Osteocyte (in vitro differentiated cells): ENCODE measurements around the gene LGR6. TPM values are rescaled to one million over a fixed set of nuclear protein-coding genes. Genes with fewer than 3 reads are reported as not detected.

Source experiments
- DNase-seq: peaks from one replicate; pipeline ENCODE4 v3.0.0; 2021; ENCODE audit warnings: mixed read lengths; ENCODE audit not compliant: unreplicated experiment; ENCODE audit errors: extremely low spot score
- H3K27ac Mint-ChIP-seq: one replicate; pipeline ENCODE4 v1.8.0; 2021; ENCODE audit warnings: mild to moderate bottlenecking, mixed read lengths; ENCODE audit not compliant: unreplicated experiment
- H3K27me3 Mint-ChIP-seq: one replicate; pipeline ENCODE4 v1.8.0; 2021; ENCODE audit warnings: mixed read lengths; ENCODE audit not compliant: unreplicated experiment
- H3K36me3 Mint-ChIP-seq: one replicate; pipeline ENCODE4 v1.8.0; 2021; ENCODE audit warnings: mixed read lengths; ENCODE audit not compliant: unreplicated experiment
- H3K4me1 Mint-ChIP-seq: one replicate; pipeline ENCODE4 v1.8.0; 2021; ENCODE audit warnings: mixed read lengths; ENCODE audit not compliant: unreplicated experiment
- H3K4me3 Mint-ChIP-seq: one replicate; pipeline ENCODE4 v1.8.0; 2021; ENCODE audit warnings: mild to moderate bottlenecking, moderate library complexity, mixed read lengths; ENCODE audit not compliant: unreplicated experiment
- H3K9me3 Mint-ChIP-seq: one replicate; pipeline ENCODE4 v1.8.0; 2021; ENCODE audit warnings: mixed read lengths; ENCODE audit not compliant: unreplicated experiment
- total RNA-seq: library from RNA; stranded (reverse); gene quantifications from 2 replicates; pipeline ENCODE4 v1.2.1, GENCODE V29; 2021
- TF ChIP-seq, protein P1 (sequence below): fragments of 200-600 bp; sonication (generic); IDR thresholded peaks from 2 replicates; pipeline ENCODE4 v1.5.0; 2021; ENCODE audit warnings: antibody characterized with exemption, mild to moderate bottlenecking, moderate library complexity

LGR6 gene
- total RNA-seq, 1 donor from 2014 or later: 9.9 TPM

DNA sequence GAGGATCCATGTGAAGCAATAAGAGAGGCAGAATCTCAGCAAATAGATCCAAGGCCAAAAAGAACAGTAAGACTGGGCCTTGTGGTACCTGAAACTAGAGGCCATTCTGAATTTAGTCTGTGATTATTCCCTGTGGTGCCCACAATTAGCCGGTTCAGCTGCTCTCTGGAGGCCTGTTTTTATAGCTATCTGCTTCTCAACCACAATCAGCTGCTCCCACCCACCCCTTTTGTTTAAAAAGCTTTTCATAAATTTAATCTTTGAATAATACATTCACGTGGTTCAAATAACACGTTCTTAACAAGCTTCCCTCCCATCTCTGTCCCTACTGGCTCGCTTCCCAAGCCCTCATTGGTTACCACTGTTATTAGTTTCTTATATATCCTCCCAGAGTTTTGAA lies 130.1 kb downstream of the LGR6 start:
- Mint-ChIP-seq H3K4me1 (no peaks in the 10 kb centered on the region), H3K9me3 (no peaks in the 10 kb centered on the region), H3K27ac (no peak overlapping the region), H3K36me3 (peaks cover 3% of the 10 kb centered on the region), H3K4me3 (no peak overlapping the region), H3K27me3 (peaks cover 9% of the 10 kb centered on the region)
- DNase-seq: no peak
- TF ChIP-seq, protein P1, sequence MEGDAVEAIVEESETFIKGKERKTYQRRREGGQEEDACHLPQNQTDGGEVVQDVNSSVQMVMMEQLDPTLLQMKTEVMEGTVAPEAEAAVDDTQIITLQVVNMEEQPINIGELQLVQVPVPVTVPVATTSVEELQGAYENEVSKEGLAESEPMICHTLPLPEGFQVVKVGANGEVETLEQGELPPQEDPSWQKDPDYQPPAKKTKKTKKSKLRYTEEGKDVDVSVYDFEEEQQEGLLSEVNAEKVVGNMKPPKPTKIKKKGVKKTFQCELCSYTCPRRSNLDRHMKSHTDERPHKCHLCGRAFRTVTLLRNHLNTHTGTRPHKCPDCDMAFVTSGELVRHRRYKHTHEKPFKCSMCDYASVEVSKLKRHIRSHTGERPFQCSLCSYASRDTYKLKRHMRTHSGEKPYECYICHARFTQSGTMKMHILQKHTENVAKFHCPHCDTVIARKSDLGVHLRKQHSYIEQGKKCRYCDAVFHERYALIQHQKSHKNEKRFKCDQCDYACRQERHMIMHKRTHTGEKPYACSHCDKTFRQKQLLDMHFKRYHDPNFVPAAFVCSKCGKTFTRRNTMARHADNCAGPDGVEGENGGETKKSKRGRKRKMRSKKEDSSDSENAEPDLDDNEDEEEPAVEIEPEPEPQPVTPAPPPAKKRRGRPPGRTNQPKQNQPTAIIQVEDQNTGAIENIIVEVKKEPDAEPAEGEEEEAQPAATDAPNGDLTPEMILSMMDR: no peak

DNA sequence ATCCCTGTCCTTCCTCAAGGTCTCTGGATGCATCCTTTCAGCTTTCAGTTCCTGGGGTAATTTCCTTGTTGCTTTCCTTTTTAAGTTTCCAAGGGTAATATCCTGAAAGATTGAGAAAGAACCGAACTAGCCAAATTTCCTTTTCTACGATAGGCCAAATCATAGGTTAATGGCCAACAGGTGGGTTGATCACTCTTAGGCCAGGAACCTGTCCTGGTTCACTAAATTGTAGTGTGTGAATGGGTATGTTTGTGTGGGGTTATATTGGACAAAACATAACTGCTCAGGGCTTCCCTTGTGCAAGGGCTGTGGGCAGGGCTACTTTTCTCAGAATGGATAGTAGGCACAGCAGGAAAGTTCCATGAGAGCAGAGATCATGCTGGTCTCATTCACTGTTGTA lies 131.0 kb downstream of the LGR6 start:
- Mint-ChIP-seq H3K4me3 (no peak overlapping the region), H3K9me3 (no peaks in the 10 kb centered on the region), H3K4me1 (no peaks in the 10 kb centered on the region), H3K27me3 (peaks cover 9% of the 10 kb centered on the region), H3K36me3 (peaks cover 3% of the 10 kb centered on the region), H3K27ac (no peak overlapping the region)
- DNase-seq: no peak
- TF ChIP-seq, protein P1: no peak

DNA sequence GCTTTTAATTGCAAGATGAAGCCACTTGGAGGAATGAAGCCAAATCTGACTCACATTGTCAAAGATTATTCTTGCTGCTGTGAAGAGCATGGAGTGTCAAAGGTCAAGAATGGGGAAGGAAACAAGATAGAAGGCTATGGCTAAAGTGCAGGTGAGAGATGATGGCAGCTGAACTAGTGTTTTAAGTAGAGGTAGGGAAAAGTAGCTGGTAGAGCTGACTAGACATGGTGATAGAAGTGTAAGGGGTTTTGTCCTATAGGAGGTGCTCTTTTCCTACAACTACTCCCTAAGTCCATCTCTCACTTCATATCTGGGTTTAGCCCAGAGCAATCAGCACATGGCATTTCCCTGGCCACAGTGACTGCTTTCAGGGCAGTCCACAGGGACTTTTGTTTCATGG lies 136.3 kb downstream of the LGR6 start:
- no peak overlapping the region for H3K4me3 Mint-ChIP-seq
- no peaks in the 10 kb centered on the region for H3K27me3 Mint-ChIP-seq
- H3K9me3 Mint-ChIP-seq: no peaks in the 10 kb centered on the region
- TF ChIP-seq, protein P1: no peak
- H3K27ac Mint-ChIP-seq: no peak overlapping the region
- H3K36me3 Mint-ChIP-seq: peaks cover 13% of the 10 kb centered on the region
- DNase-seq: no peak
- no peaks in the 10 kb centered on the region for H3K4me1 Mint-ChIP-seq

DNA sequence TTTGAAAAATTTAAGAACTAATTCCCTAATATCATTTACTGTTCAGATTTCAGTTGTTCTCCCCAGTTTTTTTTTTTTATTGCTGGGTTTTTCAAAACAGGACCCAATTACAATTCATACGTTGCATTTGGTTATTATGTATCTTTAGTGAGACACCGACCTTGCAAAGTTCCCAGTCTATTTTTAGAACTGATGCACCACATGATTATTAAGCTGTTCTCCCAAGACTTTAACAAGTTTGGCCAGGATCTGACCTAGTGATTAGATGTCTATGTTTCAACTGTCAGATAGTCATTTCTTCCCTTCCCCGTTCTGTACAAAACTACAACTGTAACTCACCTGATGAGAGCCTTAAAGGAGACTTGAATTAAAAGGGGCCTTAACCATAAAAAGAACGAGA lies 140.3 kb downstream of the LGR6 start:
- TF ChIP-seq, protein P1: no peak
- H3K27me3 Mint-ChIP-seq: no peaks in the 10 kb centered on the region
- H3K27ac Mint-ChIP-seq: no peak overlapping the region
- H3K4me3 Mint-ChIP-seq: no peak overlapping the region
- peaks cover 13% of the 10 kb centered on the region for H3K36me3 Mint-ChIP-seq
- H3K4me1 Mint-ChIP-seq: no peaks in the 10 kb centered on the region
- H3K9me3 Mint-ChIP-seq: no peaks in the 10 kb centered on the region
- no peak for DNase-seq

DNA sequence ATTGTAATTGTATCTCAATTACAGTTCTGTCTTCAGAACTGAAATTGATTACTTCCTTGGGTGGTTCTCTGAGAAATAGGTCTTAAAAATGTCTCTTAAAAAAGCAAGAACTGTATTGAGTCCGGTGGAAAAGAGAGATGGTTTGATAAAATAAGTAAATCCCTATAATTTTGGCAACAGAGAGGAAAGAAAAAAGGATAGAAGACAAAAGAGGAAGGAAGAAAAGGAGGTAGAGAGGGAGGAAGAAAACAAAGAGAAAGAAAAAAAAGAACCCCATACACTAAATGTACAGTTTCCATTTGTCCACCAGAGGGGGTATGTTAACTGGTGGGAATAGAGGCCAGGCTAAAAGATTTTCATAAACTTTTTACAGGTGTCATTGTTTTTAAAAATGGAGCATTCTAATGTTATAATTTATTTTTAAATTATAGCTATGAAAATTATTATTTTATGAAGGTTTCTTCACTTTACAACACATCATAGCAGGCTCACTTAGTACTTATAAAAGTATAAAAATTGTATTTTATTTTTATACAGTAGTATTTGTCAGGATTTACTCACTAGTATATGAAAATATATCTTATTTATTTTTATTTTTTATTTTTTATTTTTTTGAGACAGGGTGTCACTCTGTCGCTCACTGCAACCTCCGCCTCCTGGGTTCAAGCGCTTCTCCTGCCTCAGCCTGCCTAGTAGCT lies 150.2 kb downstream of the LGR6 start:
- TF ChIP-seq, protein P1: peak; percentile 81
- H3K4me3 Mint-ChIP-seq: peak overlapping the region; percentile 66

More for the DNA sequence above, 150.2 kb downstream of the LGR6 start:
- H3K27ac Mint-ChIP-seq: peak overlapping the region; percentile 68
- no peaks in the 10 kb centered on the region for H3K27me3 Mint-ChIP-seq
- peaks cover 21% of the 10 kb centered on the region for H3K4me1 Mint-ChIP-seq
- no peaks in the 10 kb centered on the region for H3K9me3 Mint-ChIP-seq
- no peak for DNase-seq
- no peaks in the 10 kb centered on the region for H3K36me3 Mint-ChIP-seq
